GM12875 (cell line): ENCODE measurements around the gene HOXA7.

Experiments used
- H3K4me3 ChIP-seq: one replicate; pipeline ENCODE4 v1.5.1; 2011; ENCODE audit warnings: low read depth, low read length, control low read depth
- TF ChIP-seq, protein P1 (sequence below): IDR thresholded peaks from 2 replicates; pipeline ENCODE4 v1.5.1; 2011; ENCODE audit warnings: low read depth, mild to moderate bottlenecking, control low read depth, inconsistent platforms, low read length, moderate library complexity, borderline replicate concordance; ENCODE audit not compliant: insufficient read depth

Gene HOXA7

DNA sequence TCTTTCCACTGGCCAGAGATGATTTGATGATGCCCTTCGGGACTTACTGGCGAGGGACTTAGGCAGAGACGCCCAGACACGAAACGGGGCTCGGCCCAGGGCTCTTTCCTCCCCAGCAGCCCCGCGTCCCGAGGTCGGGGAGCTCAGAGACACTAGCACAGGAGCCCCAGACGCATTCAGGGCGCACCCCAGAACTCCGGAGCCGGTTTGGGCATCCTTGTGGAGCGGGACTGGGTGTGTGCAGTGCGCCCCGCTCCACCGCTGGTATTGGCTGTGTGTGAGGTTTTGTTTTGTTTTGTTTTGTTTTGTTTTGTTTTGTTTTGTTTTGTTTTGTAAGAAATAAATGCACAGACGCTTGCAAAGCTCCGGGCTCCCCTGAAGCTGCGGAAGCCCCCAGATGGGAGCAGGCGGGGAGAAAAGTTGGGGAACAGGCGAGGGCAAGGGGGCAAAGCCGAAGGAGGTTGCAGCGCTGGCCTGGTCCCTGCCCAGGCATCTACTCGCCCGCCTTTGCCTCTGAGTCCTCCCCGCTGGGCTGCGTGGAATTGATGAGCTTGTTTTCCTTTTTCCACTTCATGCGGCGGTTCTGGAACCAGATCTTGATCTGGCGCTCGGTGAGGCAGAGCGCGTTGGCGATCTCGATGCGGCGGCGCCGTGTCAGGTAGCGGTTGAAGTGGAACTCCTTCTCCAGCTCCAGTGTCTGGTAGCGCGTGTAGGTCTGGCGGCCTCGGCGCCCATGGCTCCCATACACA is 11.1 kb downstream of the HOXA7 start:
- TF ChIP-seq, protein P1, sequence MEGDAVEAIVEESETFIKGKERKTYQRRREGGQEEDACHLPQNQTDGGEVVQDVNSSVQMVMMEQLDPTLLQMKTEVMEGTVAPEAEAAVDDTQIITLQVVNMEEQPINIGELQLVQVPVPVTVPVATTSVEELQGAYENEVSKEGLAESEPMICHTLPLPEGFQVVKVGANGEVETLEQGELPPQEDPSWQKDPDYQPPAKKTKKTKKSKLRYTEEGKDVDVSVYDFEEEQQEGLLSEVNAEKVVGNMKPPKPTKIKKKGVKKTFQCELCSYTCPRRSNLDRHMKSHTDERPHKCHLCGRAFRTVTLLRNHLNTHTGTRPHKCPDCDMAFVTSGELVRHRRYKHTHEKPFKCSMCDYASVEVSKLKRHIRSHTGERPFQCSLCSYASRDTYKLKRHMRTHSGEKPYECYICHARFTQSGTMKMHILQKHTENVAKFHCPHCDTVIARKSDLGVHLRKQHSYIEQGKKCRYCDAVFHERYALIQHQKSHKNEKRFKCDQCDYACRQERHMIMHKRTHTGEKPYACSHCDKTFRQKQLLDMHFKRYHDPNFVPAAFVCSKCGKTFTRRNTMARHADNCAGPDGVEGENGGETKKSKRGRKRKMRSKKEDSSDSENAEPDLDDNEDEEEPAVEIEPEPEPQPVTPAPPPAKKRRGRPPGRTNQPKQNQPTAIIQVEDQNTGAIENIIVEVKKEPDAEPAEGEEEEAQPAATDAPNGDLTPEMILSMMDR: no peak
- no peak overlapping the region for H3K4me3 ChIP-seq

DNA sequence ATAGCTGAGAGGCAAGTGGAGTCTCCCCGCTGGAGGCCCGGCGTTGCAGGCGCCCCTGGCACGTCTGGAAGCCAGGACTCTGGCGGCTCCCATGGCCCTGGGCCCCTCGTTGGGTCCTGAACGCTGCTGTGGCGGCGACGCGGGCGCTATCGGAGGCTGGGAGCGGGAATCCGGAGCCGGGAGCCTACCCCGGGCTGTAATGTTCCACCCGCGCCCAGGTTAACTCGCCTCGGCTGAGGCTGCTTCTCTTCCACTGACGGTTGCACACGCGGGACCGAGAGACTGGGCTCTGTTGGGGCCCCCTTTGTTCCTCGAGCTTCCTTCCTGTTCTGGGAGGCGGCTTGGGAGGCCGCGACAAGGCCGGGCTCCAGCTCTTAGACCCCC is 11.7 kb downstream of the HOXA7 start:
- no peak overlapping the region for H3K4me3 ChIP-seq
- TF ChIP-seq, protein P1: no peak

DNA sequence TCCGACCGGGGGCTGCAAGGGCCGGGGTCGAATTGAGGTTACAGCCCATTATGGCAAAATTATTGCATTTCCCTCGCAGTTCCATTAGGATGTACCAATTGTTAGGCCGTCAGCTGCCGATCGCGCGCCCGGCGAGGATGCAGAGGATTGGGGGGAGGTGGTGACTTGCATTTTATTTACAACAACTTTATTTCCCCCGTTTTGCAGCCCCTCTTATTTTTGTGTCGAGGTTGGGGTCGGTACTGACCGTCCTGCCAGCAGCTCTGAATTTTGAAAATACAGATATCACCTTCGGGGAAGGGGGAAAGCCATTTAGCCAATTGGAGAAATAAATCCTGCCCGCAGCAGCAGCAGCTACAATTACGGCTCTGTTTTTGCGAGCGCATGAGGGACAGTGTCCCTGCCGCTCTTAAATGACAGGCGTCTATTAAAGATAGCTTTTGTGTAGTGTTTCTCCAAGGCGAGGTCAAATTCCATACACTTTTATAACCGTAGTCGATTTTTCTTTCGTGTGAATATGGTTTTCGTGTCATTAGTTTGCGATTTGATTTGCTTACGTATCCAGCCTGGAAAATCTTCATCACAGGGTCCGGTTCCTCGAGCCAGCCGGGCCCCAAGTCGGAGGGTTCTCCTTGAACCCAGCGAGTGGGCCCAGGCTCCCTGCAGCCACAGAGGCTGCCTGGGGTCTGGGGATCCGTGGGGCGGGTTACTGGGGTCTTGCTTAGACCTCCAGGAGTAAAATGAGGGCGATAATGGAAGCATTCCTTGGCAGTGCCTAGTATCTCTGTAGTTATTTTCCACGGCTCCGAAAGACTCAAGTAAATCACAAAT is 12.3 kb downstream of the HOXA7 start:
- H3K4me3 ChIP-seq: no peak overlapping the region
- TF ChIP-seq, protein P1: no peak

GRCh38 chr7:27143023-27143949 is 13.2 kb downstream of the HOXA7 start, which contains the start of gene HOXA5:
TSS of gene HOXA5 (minus strand) at chr7:27143681. CDS start at chr7:27143607, 74 bp downstream.
- no peak within 1 kb of the TSS for H3K4me3 ChIP-seq
- TF ChIP-seq, protein P1: no peak

DNA sequence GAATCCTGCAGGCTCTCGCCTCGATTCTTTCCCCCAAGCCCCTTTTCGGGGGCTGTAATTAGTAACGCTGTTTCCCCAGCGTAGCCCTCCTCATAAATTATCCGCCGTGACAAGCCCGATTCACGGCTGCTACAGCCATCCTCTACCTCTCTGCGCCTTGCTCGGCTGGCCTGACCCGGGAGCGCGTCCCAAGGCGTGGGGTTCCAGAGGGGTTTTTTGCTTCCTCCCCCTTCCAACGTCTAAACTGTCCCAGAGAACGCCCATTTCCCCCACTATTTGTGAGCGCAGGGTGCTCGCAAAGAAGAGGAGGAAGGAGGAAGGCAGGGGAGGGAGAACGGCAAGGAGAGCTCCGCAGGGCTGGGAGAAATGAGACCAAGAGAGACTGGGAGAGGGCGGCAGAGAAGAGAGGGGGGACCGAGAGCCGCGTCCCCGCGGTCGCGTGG is 13.9 kb downstream of the HOXA7 start:
- TF ChIP-seq, protein P1: no peak
- H3K4me3 ChIP-seq: no peak overlapping the region

- H3K4me3 ChIP-seq: no peak overlapping the region
- TF ChIP-seq, protein P1: no peak
These were observed 14.4 kb downstream of the HOXA7 start for GRCh38 chr7:27141923-27142579.
